PC-9 (cell line): ENCODE data around the gene SDHB. TPM values are rescaled to one million over a fixed set of nuclear protein-coding genes. Genes with fewer than 3 reads are reported as not detected.
A peak's percentile ranks its signal among the peaks of the same experiment; 100 is the strongest.

Source experiments
- BruUV-seq: library from RNA; stranded (reverse); fragments of 400-500 nt; replicated peaks from 2 replicates; lab custom pipeline; 2021; lab: Mats Ljungman, UMichigan
- CTCF ChIA-PET: fragments of 300-600 bp; sonication (Branson Sonifier 250); formaldehyde crosslinking; loops from one replicate; lab custom pipeline; 2022; ENCODE audit warnings: antibody characterized with exemption; lab: Charles Lee
- POLR2A ChIA-PET: fragments of 300-600 bp; sonication (Branson Sonifier 250); formaldehyde crosslinking; loops from one replicate; lab custom pipeline; 2022; ENCODE audit warnings: antibody characterized with exemption; ENCODE audit not compliant: unreplicated experiment; lab: Charles Lee
- DNase-seq, 2 experiments: peaks; one replicate each; pipeline versions ENCODE4 v3.0.0 to v3.0.0-alpha.2; 2015 to 2022; ENCODE audit warnings: mixed read lengths in 1 of 2
- H2AFZ ChIP-seq: fragments of 200-600 bp; sonication (generic); 2 replicates; pipeline ENCODE4 v1.8.1; 2017; ENCODE audit warnings: antibody characterized with exemption
- H3F3A ChIP-seq: fragments of 200-600 bp; sonication (generic); 2 replicates; pipeline ENCODE4 v1.8.1; 2017; ENCODE audit warnings: antibody characterized with exemption, mild to moderate bottlenecking, low read depth; ENCODE audit not compliant: insufficient read depth
- H3K27ac ChIP-seq: fragments of 200-600 bp; sonication (generic); 2 replicates; pipeline ENCODE4 v1.6.1; 2016; ENCODE audit warnings: mixed run types
- H3K27me3 ChIP-seq: fragments of 200-600 bp; sonication (generic); 2 replicates; pipeline ENCODE4 v1.6.1; 2016; ENCODE audit warnings: low read depth, mixed run types; ENCODE audit not compliant: insufficient read depth
- H3K36me3 ChIP-seq: fragments of 200-600 bp; sonication (generic); 2 replicates; pipeline ENCODE4 v1.6.1; 2016; ENCODE audit warnings: low read depth, mixed run types
- H3K4me1 ChIP-seq: fragments of 200-600 bp; sonication (generic); replicated peaks from 2 replicates; pipeline ENCODE4 v1.6.1; 2016; ENCODE audit warnings: mixed run types; ENCODE audit not compliant: insufficient read depth
- H3K4me2 ChIP-seq: fragments of 200-600 bp; sonication (generic); 2 replicates; pipeline ENCODE4 v1.6.1; 2017; ENCODE audit warnings: mixed run types
- H3K4me3 ChIP-seq: fragments of 200-600 bp; sonication (generic); 2 replicates; pipeline ENCODE4 v1.6.1; 2016; ENCODE audit warnings: mixed run types
- H3K79me2 ChIP-seq: fragments of 200-600 bp; sonication (generic); 2 replicates; pipeline ENCODE4 v1.6.1; 2017; ENCODE audit warnings: low read depth, mixed run types
- H3K9me2 ChIP-seq: fragments of 200-600 bp; sonication (generic); 2 replicates; pipeline ENCODE4 v1.8.1; 2017; ENCODE audit warnings: mild to moderate bottlenecking; ENCODE audit not compliant: insufficient read depth
- H3K9me3 ChIP-seq: fragments of 200-600 bp; sonication (generic); 2 replicates; pipeline ENCODE4 v1.8.1; 2016; ENCODE audit warnings: low read depth; ENCODE audit not compliant: insufficient read depth
- H4K20me1 ChIP-seq: fragments of 200-600 bp; sonication (generic); 2 replicates; pipeline ENCODE4 v1.8.1; 2017; ENCODE audit not compliant: insufficient read depth
- CTCF ChIP-seq: fragments of 200-600 bp; sonication (generic); conservative IDR thresholded peaks from 2 replicates; pipeline ENCODE4 v1.6.1; 2017; ENCODE audit warnings: mixed run types, antibody characterized with exemption, mild to moderate bottlenecking, moderate library complexity
- EZH2 ChIP-seq: fragments of 200-600 bp; sonication (generic); IDR thresholded peaks from 2 replicates; pipeline ENCODE4 v1.8.0; 2017; ENCODE audit warnings: antibody characterized with exemption, low read depth
- intact Hi-C: fragments of 100-400 bp; cut with micrococcal nuclease; formaldehyde crosslinking; loops from one replicate; pipeline ENCODE4 v1.10.0; 2022; ENCODE audit not compliant: unreplicated experiment
- total RNA-seq: library from RNA; stranded (reverse); gene quantifications from 2 replicates; pipeline ENCODE4 v1.2.3, GENCODE V29; 2021

Gene SDHB
- total RNA-seq, 1 experiment from 2014 or later = 101 TPM

- ChIA-PET POLR2A (interaction anchor here (0.6 kb wide), 1 partner anchor 79 kb away, joined by 4 read pairs; no protein-coding TSS in a partner anchor), CTCF (interaction anchor here (0.6 kb wide), 1 partner anchor 17 kb away, joined by 5 read pairs; no protein-coding TSS in a partner anchor)
- BruUV-seq = no TSS peak
- Histone ChIP-seq H3K4me1 (no peaks in the 10 kb centered on the region), H3K9me3 (no peaks in the 10 kb centered on the region), H3K4me2 (no peak overlapping the region), H2AFZ (no peak overlapping the region), H3K4me3 (no peak overlapping the region), H3K27ac (no peak overlapping the region), H3K9me2 (no peaks in the 10 kb centered on the region), H4K20me1 (no peaks in the 10 kb centered on the region), H3K36me3 (no peaks in the 10 kb centered on the region), H3K27me3 (no peaks in the 10 kb centered on the region), H3K79me2 (no peaks in the 10 kb centered on the region), H3F3A (no peaks in the 10 kb centered on the region)
- TF ChIP-seq CTCF (no peak), EZH2 (no peak)
- DNase-seq = no peak
- intact Hi-C loops = no loop called here
Measured at GRCh38 chr1:16973215-16973614, 80.6 kb downstream of the SDHB start.

GRCh38 chr1:16972189-16972895, 81.5 kb downstream of the SDHB start:
- Histone ChIP-seq H3K9me3 (no peaks in the 10 kb centered on the region), H3K27ac (no peak overlapping the region), H2AFZ (no peak overlapping the region), H3K27me3 (no peaks in the 10 kb centered on the region), H3K36me3 (no peaks in the 10 kb centered on the region), H3K4me2 (no peak overlapping the region), H3F3A (no peaks in the 10 kb centered on the region), H4K20me1 (no peaks in the 10 kb centered on the region), H3K4me1 (no peaks in the 10 kb centered on the region), H3K4me3 (no peak overlapping the region), H3K79me2 (no peaks in the 10 kb centered on the region), H3K9me2 (no peaks in the 10 kb centered on the region)
- no TSS peak for BruUV-seq
- TF ChIP-seq EZH2 (no peak), CTCF (no peak)
- ChIA-PET POLR2A (interaction anchor here (0.6 kb wide), 1 partner anchor 80 kb away, joined by 4 read pairs; no protein-coding TSS in a partner anchor), CTCF (interaction anchor here (0.6 kb wide), 1 partner anchor 16 kb away, joined by 5 read pairs; no protein-coding TSS in a partner anchor)
- DNase-seq = no peak
- intact Hi-C loops = no loop called here

- H3K36me3 ChIP-seq = no peaks in the 10 kb centered on the region
- H3K9me2 ChIP-seq = no peaks in the 10 kb centered on the region
- H3K27ac ChIP-seq = no peak overlapping the region
- intact Hi-C loops = no loop called here
- no TSS peak for BruUV-seq
- no peaks in the 10 kb centered on the region for H3K27me3 ChIP-seq
- peak in 1 of 2 experiments; percentile 43 for DNase-seq
- no peak overlapping the region for H3K4me3 ChIP-seq
- ChIA-PET CTCF (no interaction called here), POLR2A (no interaction called here)
- H3K9me3 ChIP-seq = no peaks in the 10 kb centered on the region
- no peak overlapping the region for H2AFZ ChIP-seq
- H4K20me1 ChIP-seq = no peaks in the 10 kb centered on the region
- TF ChIP-seq CTCF = no peak
- TF ChIP-seq EZH2 = no peak
- H3K79me2 ChIP-seq = no peaks in the 10 kb centered on the region
- H3K4me2 ChIP-seq = no peak overlapping the region
- H3K4me1 ChIP-seq = no peaks in the 10 kb centered on the region
- H3F3A ChIP-seq = no peaks in the 10 kb centered on the region
Measured at GRCh38 chr1:16971341-16972188, 82.3 kb downstream of the SDHB start.
